Measurements from ENCODE around the gene SALL3. TPM values are rescaled to one million over a fixed set of nuclear protein-coding genes. Genes with fewer than 3 reads are reported as not detected.

Gene SALL3
- total and polyA plus RNA-seq, 8 donors, result not detected

DNA sequence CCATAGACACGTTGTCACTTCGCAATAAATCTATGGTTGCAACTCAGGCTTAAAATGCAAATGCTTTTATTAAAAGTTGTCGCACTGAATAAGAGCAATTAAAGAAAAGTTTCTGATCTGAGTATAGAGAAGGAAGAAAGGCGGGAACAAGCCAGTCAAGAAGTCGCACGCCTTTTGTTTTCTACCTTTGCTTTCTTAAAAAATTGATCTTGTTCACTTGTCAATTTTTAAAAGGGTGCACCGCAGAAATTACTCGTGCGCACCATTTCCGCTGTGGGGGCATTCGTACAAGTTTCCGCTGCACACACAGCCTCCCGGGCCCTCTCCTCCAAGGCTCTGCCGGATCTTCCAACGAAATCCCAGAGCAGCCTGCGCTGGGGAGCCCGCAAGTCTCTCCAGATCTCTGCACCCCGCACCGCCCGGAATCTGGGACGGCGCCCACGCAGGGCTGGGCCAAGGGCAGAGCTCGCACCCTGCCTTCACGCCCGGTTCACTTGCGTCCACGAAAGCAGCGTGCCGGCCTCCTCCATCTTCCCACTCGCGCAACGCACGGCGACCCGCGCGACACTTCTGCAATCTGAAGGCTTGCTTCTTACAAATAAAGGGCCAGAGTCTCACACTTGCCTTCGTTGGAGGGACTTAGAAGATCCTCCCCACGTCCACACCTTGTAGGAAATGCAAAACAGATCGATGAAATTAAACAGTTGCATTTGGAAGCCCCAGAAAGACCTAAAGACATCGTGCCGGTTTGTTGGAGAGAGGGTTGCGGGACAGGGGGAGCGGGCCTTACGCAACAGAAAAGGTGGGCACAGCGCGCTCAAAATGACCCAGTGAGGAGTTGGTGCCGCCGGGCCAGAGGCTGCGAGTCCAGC, 2.6 kb upstream of the SALL3 start:
- no peak for DNase-seq
- peaks cover 39 to 97% (median 92%) of the 10 kb centered on the region in 3 donors for H3K27me3 ChIP-seq
- intact Hi-C loops (cut with DNase I; ENCODE audit: low total_unique reads), result no loop called here

DNA sequence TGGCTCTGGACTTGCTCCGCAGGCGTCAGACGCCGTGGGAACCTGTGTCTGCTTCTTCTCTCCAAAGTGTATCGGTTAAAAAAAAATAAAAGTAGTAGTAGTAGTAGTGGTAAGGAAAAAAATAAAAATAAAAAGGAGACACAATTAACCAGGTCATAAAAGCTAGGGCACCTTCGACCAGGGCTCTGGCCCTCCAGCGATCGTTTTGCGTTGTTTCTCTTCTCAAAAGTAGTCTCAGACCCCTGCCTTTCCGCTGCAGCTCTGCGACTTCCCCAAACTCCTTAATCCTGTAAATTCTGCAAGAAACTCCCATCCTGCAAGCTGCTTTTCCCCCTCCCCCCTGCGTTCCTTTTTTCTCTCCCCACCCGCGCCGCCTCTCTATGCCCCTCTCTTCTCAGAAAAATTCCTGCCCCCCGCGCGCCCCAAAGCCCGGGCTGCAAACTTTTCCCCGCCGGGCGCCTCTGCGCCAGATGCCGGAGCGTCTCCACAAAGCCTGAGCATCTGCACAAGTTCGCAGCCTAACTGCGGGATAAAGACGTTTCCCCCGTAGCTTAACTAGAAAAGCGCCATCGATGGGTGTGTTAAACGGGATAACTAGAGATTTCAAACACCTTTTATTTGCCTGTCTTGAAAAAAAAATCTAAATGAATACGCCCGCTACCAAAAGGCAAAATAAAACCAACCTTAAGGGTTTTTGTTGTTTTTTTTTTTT, 1.8 kb upstream of the SALL3 start:
- Histone ChIP-seq H3K27me3 (peaks cover 37 to 97% (median 91%) of the 10 kb centered on the region in 3 donors), H3K27ac (no peak overlapping the region), H3K36me3 (no peaks in the 10 kb centered on the region), H3K9me3 (peaks cover 0 to 10% (median 0%) of the 10 kb centered on the region in 4 donors), H3K4me3 (no peak overlapping the region), H3K4me1 (peaks cover 27 to 57% (median 40%) of the 10 kb centered on the region in 4 donors)
- 5 to 7% (median 6%) methylated on average over 34 of the region's 34 CpGs for WGBS, 5 donors
- intact Hi-C loops (cut with DNase I; ENCODE audit: low total_unique reads), result no loop called here
- no peak for DNase-seq
- TF ChIP-seq, protein P1, sequence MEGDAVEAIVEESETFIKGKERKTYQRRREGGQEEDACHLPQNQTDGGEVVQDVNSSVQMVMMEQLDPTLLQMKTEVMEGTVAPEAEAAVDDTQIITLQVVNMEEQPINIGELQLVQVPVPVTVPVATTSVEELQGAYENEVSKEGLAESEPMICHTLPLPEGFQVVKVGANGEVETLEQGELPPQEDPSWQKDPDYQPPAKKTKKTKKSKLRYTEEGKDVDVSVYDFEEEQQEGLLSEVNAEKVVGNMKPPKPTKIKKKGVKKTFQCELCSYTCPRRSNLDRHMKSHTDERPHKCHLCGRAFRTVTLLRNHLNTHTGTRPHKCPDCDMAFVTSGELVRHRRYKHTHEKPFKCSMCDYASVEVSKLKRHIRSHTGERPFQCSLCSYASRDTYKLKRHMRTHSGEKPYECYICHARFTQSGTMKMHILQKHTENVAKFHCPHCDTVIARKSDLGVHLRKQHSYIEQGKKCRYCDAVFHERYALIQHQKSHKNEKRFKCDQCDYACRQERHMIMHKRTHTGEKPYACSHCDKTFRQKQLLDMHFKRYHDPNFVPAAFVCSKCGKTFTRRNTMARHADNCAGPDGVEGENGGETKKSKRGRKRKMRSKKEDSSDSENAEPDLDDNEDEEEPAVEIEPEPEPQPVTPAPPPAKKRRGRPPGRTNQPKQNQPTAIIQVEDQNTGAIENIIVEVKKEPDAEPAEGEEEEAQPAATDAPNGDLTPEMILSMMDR (IDR thresholded peaks at IDR 0.05), result no peak
- no peak for TF ChIP-seq POLR2AphosphoS5 (IDR thresholded peaks at IDR 0.05)
- TF ChIP-seq POLR2A (IDR thresholded peaks at IDR 0.05), result no peak
- no peak for TF ChIP-seq EP300 (IDR thresholded peaks at IDR 0.05)

More for the DNA sequence above, 2.6 kb upstream of the SALL3 start:
- Histone ChIP-seq H3K36me3 (no peaks in the 10 kb centered on the region), H3K4me1 (peaks cover 27 to 58% (median 40%) of the 10 kb centered on the region in 4 donors), H3K9me3 (peaks cover 0 to 10% (median 0%) of the 10 kb centered on the region in 4 donors), H3K4me3 (no peak overlapping the region), H3K27ac (no peak overlapping the region)
- 6 to 14% (median 9%) methylated on average over 42 to 51 of the region's 51 CpGs for WGBS, 5 donors
- TF ChIP-seq EP300 (IDR thresholded peaks at IDR 0.05), result no peak
- TF ChIP-seq, protein P1 (IDR thresholded peaks at IDR 0.05), result no peak

DNA sequence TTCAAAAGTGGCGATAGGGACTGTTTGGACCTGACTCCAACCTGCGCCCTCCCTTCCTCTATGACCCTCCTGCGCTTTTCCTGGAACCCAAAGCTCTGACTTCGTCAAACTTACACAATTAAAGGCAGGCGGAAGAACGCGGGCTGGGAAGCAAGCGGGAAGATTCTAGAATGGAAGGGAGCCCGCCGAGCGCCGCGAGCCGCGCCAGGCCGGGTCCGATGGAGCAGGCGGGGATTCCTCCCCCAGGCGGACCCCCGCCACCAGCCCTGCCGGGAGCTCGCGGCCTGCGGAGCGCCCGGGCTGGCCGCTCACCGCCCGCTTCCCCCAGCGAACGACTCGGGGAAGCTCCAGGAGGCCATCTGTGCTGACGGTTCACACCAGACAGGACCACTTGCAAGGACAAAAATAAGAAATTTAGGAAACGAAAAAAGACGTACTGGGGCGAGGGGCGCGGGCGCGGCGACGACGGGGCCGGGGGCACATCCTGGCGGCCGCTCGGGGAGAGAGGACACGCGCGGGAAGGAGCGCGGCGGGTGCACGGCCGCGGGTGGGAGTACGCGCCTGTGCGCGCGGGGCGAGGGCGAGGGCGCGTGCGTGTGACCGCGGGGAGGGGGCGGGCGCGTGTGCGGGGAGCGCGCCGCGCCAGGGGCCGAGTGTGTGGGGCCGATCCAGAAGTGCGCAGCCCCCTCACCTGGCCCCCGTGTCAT, 1.1 kb upstream of the SALL3 start:
- no peak overlapping the region for H3K27ac ChIP-seq
- H3K36me3 ChIP-seq, result no peaks in the 10 kb centered on the region
- intact Hi-C loops (cut with DNase I; ENCODE audit: low total_unique reads), result no loop called here
- 2 to 5% (median 3%) methylated on average over 46 to 80 of the region's 80 CpGs for WGBS, 5 donors
- H3K9me3 ChIP-seq, result peaks cover 0 to 10% (median 0%) of the 10 kb centered on the region in 4 donors
- TF ChIP-seq POLR2A (IDR thresholded peaks at IDR 0.05) (no peak), EP300 (IDR thresholded peaks at IDR 0.05) (no peak), POLR2AphosphoS5 (IDR thresholded peaks at IDR 0.05) (no peak)
- TF ChIP-seq, protein P1 (IDR thresholded peaks at IDR 0.05), result no peak
- H3K4me3 ChIP-seq, result peak overlapping the region in 1 of 4 donors; percentile 30
- peaks cover 30 to 97% (median 85%) of the 10 kb centered on the region in 3 donors for H3K27me3 ChIP-seq
- DNase-seq, result no peak
- H3K4me1 ChIP-seq, result peaks cover 21 to 50% (median 34%) of the 10 kb centered on the region in 4 donors
